ENCODE results near the gene CLCN6. TPM values are rescaled to one million over a fixed set of nuclear protein-coding genes. Genes with fewer than 3 reads are reported as not detected.

CLCN6 gene
- total RNA-seq, 1 experiment from 2014 or later: 13.7 TPM

- intact Hi-C loops (cut with micrococcal nuclease): loop anchor here (10.0 kb wide), 2 partner anchors 373 to 797 kb away; no protein-coding TSS in a partner anchor
- ChIA-PET CTCF (no interaction called here), POLR2A (interaction anchor here (1.5 kb wide), 1 partner anchor 76 kb away, joined by 4 read pairs; no protein-coding TSS in a partner anchor), RAD21 (ENCODE audit: low non-redundant PET in 1 of 2, low total read pairs in 2 of 2, uncharacterized antibody in 2 of 2, unreplicated experiment in 2 of 2) (no interaction called here)
- Histone ChIP-seq H3K9me2 (ENCODE audit: insufficient read depth) (no peaks in the 10 kb centered on the region), H3K4me3 (replicated peaks in 1 of 2; ENCODE audit: low read depth in 1 of 2, low read length in 2 of 2) (no peak overlapping the region), H3K27me3 (ENCODE audit: insufficient read depth, low read length) (no peaks in the 10 kb centered on the region), H3K36me3 (ENCODE audit: control insufficient read depth in 1 of 2, insufficient read depth in 2 of 2, low read length in 2 of 2) (peaks cover 5 to 20% of the 10 kb centered on the region in 2 experiments; a peak in 2 of 4 replicates), H2AFZ (ENCODE audit: low read depth, low read length, poor library complexity, severe bottlenecking) (no peak overlapping the region), H3K4me1 (ENCODE audit: control insufficient read depth in 1 of 2, insufficient read depth in 2 of 2, low read length in 2 of 2) (no peaks in the 10 kb centered on the region), H4K20me1 (ENCODE audit: insufficient read depth) (no peaks in the 10 kb centered on the region), H3K4me2 (ENCODE audit: low read length) (no peak overlapping the region), H3K79me2 (ENCODE audit: insufficient read depth, low read length) (no peaks in the 10 kb centered on the region), H3K9ac (ENCODE audit: low read length) (no peak overlapping the region), H3K27ac (ENCODE audit: low read depth, low read length) (no peak overlapping the region), H3K9me3 (ENCODE audit: control insufficient read depth in 1 of 2, insufficient read depth in 1 of 2, low read depth in 1 of 2, low read length in 2 of 2) (no peaks in the 10 kb centered on the region)
- no peak for TF ChIP-seq POLR2AphosphoS5 (IDR thresholded peaks at IDR 0.05; ENCODE audit: low read depth, low read length)
- TF ChIP-seq REST (IDR thresholded peaks at IDR 0.05; ENCODE audit: low read depth): no peak
- TF ChIP-seq RAD21 (IDR thresholded peaks at IDR 0.05; ENCODE audit: low read depth): no peak
- TF ChIP-seq ZBTB33 (IDR thresholded peaks at IDR 0.05; ENCODE audit: extremely low read depth, insufficient replicate concordance, low read length): no peak
- TF ChIP-seq CBX3 (IDR thresholded peaks at IDR 0.05; ENCODE audit: low read depth): no peak
- no peak for ATAC-seq
- no TSS peak for BruUV-seq (replicated peaks)
- no peak for DNase-seq (ENCODE audit: low read depth, low spot score)
Observed at GRCh38 chr1:11831945-11832725, 26.1 kb downstream of the CLCN6 start.

Measured in HCT116 (cell line).